NCI-H510A treated with DMSO at 0.1 percent for 48 hours (cell line): ENCODE results near the gene MARCHF6.
A peak's percentile ranks its signal among the peaks of the same experiment; 100 is the strongest.
"Not testable (repeated sequence)": the region's sequence is repeated elsewhere in the genome, so short reads cannot be mapped to it uniquely, and the experiment has no call there.

Experiments
- DNase-seq: peaks from one replicate; lab custom pipeline; 2025; lab: John Stamatoyannopoulos, UW

The MARCHF6 gene

DNA sequence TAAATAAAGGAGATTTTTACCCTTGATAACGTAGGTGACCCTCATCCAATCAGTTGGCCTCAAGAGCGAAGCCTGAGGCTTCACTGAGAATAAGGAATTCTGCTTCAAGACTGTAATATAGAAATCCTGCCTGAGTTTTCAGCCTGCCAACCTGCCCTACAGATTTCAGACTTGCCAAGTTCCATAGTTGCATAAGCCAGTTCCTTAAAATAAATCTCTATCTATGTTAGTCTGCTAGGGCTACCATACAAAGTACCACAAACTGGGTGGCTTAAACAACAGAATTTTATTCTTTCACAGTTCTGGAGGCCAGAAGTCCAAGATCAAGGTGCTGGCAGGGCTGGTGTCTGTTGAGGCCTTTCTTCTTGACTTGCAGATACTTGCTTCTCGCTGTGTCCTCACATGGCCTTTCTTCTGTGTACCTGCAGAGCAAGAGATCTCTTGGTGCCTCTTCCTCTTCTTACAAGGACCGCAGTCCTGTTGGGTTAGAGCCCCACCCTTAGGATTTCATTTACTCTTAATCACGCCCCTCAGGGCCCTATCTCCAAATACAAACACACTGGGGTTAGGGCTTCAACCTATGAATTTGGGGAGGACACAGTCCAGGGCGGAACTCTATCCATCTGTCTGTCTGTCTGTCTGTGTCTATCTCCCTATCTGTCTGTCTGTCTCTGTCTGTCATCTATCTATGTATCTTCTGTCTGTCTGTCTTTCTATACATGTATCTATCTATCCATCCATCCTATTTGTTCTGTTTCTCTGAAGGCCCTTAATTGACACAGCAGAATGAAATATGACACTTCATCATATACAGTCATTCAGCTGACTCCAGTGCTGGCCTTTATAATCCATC, 28.8 kb upstream of the MARCHF6 start:
- DNase-seq = peak; percentile 71

DNA sequence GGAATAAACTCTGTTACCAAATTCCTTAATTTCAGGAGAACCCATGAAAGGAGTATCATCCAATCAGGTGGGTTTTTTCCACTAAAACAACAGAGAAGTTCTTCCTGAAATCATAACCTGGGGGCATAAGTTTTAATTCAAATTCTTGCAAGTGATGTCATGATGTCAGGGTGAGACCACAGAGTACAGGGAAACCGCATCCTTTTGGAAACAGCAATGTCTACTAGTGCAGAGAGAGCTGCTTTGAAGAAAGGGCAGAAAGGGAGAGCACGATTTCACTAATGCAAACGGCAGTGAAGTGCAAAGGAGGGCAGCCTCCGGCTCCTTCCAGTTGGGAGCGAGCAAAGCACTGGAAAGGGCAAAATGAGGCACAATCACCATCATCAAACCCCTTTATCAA, 25.2 kb upstream of the MARCHF6 start:
- DNase-seq = no peak

DNA sequence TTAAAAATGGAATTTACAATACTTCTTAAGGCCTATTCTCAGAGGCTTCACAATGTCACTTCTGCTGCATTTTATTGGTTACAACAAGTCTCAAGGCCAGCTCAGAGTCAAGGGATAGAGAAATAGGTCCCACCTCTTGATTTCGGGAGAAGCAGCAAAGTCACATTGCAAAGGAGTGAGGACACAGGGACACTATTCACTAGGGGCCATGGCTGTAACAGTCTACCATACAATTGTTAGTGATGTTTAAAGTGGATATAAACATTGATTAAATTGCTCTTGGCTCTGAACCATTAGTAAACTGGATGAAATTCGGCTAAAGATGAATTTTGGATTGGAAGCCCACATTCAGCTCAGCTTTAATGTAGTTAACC, 24.1 kb upstream of the MARCHF6 start:
- DNase-seq = no peak

DNA sequence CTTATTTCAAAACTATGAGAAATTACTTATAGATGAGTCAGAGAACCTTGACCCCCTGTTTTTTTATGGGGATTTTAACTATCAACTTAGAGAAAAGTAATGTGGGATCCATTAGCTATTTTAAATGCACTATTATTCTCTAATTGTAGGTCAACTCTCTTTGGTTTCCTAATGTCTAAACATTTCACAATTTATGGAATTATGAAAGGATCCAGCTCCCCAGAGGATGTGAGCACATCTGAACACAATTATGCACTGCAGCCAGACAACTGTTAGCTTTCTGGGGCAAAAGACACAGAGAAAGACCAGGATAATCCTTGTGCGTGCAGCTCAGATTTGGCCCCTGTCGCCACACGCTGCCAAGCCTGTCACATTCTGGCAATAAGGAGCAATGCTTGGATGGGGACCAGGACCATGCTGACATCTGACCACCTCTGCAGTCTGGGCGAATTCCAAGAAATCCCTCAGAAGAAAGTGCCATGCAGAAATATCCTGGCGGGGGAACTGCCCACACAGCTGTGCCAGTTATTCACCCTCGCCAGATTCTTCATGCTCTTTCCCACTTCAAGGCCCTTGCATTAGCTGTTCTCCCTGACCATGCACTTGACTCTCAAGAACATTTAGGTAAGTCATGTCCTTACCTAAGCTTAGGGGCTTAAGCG, 23.5 kb upstream of the MARCHF6 start:
- DNase-seq = no peak

DNA sequence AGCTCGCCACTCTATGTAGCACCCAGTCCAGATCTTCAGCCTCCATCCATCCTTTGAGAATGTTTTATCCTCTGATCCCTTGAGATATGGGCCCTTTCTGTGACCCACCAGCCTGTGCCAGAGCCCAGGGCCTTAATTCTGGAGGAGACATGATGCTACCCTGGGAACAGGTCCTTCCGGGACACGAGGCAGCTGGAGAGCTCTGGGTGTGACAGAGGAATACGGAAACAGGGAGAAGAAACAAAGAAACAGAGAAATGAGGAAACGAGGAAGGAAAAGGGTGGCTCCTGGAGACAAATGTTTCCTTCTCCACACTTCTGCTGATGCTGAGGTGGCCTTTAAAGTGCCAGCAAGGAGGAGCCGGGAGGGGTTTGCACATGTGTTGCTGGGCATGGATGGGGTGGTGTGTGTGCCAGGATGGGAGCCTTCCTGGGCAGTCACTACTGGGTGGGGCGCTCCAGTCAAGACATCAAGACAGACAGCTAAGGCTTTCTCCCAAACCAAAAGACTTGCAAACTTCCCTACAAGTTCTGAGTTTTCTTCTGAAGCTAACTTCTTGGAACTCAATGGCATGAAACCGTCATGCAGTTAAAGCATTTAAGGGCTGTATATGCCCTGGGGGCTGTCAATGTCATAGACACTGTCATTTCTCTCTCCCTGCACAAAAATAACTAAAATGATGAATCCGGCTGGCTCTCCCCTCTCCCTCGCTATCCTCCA, 22.8 kb upstream of the MARCHF6 start:
- no peak for DNase-seq

DNA sequence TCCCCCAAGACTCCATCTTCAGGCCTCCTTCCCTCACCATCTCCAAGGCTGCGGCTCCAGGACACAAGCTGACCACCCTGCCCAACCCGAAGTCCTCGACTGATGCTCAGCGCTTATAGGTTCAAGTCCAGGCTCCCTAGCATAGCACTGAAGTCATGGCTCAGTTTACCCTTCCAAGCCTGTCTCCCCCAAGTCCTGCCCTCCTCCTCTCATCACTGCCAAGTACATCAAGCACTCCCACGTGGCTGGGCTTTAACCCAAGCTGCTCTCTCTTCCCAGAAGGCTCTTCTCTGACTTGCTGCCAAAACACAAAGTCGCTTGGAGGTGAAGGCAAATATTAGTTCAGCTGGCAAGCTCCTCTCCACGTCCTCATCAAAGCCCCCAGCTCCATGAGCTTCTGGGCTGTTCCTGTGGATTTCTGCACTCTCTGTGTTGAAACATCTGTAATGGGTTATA, 22.1 kb upstream of the MARCHF6 start:
- DNase-seq = peak; percentile 95

DNA sequence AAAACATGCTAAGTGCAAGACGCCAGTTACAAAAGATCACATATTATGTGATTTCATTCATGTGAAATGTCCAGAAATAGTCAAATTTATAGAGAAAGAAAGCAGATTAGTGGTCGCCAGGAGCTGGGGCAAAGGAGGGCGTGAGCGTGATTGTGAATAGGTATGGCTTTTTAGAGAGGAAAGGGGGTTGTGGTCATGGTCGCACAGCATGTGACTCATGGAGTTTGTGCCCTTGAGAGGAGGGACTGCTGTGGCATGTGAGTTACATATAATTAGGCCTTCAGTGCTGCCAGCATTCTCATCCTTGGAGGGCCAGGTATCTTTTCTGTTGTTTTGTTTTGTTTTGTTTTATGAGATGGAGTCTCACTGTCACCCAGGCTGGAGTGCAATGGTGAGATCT, 21.2 kb upstream of the MARCHF6 start:
- DNase-seq = no peak

DNA sequence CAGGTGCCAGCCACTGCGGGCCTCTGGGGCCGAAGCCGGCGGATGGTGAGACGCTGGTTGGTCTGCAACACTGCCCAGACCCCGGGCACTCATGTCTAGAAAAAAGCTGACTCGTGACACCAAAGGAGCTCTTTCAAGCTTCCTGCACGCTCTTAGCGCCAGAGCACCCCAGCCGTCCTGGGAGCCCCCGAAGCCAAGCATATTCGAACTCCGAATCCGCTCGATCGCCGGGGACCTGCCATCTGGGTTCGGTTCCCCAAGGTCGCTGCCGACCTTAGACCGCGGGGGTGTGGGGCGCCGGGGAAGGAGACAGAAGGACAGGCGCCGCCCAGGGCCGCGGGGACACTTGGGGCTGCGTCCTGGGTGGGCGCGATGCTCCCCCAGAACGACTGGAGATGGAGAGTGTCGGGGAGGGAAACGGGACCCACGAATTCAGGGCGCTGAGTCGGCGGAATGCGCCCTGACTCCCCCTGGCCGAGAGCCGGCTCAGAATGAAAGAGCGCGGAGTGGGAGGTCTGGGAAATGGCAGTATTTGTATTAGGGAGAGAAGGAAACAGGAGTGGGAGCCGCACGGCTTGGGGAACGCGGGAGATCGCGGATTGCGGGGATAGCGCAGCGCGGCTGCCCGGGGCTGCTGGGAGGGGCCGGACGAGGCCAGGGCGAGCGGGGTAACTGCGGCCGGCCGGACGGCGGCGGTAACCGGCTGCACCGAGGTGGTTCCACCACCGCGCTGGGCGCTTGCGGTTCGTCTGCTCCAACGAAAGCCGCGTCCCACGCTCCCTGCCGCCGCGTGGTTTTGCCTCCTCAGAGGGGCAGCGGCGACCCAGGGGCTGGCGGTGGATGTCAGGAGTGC, 20.1 kb upstream of the MARCHF6 start:
- DNase-seq = no peak

DNA sequence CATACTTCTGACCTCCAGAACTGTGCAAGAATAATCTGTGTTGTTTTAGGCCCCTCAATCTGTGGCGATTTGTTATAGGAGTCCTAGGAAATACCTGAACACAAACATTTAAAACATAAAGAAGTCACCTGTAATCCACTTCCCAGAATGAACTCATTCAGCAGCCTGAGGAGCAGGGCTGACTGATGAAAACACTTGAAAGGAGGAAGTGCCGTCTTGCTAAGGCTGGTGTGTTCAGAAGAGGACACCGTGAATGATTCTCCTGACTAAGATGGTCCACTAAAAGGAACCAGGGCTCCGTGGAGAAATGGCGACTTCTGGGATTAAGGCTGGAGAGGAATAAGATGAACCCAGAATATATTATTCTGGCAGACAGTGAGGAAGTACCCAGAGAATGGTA, 18.7 kb upstream of the MARCHF6 start:
- DNase-seq = no peak

DNA sequence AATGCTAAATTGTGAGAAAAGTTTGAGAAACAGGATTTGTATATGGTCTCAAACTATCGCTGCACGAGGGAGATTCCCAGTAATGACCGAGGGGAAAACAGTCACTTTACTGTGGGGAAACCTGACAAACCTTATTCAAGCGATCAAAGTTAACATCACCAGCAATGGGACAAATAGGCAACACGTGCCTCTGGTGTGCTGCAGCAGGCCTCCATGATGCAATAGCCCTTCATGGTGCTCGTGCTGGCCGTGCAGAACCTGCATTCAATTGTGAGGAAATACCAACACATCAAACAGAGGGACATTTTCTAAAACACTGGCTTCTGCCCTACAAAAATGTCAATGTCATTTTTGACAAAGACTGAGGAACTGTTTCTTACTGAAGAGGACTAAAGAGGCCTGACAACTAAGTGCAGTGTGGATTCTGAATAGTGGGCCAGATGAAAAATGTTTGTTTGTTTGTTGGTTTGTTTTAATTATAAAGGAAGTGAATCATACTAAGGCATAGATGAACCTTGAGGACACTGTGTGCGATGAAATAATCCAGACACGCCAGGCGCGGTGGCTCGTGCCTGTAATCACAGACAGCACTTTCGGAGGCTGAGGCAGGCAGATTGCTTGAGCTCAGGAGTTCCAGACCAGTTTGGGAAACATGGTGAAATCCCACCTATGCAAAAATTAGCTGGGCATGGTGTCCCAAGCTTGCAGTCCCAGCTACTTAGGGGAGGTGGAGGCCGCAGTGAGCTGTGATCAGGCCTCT, 17.6 kb upstream of the MARCHF6 start:
- no peak for DNase-seq

DNA sequence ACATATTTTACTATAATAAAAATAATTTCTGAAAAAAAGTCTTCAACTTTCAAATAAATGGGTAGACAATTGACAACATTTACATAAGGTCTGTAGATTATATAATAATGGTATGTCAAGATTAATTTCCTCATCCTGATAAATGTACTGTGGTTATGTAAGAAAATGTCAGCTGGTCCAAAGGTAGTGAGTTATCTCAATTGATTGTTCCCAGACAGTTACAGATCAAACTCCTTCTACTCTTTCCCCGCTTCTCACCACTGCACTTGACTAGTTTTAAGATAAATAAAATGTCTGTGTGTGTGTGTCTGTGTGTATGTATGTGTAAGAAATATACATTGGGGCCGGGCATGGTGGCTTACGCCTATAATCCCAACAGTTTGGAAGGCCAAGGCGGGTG, 16.4 kb upstream of the MARCHF6 start:
- no peak for DNase-seq

DNA sequence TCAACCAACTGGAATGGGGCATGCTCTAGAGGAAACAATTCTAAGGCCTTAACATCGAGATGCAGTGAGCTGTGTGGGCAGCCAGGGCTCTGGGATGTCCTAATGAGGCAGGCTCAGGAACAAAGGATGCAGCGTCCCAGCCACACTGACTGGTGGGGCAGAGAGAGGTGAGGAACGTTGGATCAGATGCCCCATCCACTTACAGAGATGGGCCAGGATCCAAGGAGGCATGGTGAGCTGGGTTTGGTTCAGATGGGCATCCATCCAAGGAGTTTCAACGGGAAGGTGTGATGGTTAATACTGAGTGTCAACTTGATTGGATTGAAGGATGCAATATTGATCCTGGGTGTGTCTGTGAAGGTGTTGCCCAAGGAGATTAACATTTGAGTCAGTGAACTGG, 15.5 kb upstream of the MARCHF6 start:
- DNase-seq = no peak

DNA sequence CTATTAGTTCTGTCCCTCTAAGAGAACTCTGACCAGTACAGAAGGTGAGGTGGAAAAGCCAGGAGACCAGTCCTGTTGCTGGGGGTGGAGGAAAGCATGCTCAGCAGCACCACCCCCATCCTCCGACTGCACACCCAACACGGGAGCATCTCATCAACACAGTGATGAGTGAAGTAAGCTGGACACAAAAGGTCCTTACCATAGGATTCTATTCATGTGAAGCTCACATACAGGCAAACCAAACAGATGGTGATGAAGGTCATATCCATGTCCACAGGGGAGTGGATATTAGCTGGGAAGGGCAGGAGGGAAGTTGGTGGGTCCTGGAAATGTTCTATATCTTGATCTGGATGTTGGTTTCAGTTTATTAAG, 14.8 kb upstream of the MARCHF6 start:
- no peak for DNase-seq

DNA sequence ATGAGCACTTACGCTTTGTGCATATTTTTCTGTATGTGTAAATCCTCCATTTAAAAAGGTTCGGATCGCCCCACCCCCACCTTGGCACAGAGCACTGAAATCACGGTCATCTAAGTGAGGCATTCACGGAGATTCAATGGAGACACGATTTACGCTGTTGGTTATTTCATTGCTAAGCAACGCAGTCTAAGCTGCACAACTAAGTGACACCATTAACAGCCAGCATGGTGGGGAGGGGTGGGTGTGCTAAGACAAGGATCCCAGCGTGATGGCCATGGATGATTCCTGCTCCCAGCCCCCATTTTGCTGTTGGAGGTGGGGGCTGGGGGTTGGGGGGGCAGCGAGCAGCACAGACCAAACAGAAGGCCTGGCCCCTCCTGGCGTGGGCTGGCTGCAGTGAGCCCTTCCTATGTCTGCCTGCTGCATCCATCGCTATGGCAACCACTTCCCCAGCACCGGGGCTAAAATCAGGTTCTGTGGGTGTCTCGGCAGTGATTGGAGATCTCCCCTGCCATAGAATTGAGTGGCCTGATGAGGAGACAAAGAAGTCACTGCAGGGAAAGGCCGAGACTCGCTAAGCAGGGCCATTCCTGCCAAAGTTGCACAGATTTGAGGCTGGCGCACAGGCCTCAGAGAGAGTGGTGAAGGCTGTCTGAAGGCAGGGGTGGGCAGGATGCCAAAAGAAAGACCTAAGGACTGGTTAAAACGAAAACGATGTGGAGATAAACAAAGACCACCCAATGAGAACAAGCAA, 14.3 kb upstream of the MARCHF6 start:
- DNase-seq = no peak

DNA sequence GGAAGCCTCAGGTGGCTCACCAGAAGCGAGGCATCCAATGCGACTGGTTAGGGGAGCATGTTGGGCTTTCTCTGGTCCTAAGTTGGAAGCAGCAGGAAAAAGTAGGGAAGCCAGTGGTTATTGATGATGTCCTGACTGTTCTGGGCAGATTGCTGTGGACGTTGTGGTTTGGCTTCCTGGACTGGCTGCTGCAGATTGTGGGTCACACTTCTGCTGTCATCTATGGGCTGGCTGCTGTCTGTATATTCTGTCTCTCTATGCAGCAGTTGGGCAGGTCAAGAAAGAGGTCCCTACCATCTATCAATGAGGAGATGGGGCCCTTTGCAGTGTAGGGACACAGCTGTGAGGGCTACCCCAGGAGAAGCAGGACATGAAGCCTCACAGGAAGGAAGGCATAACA, 13.5 kb upstream of the MARCHF6 start:
- no peak for DNase-seq

DNA sequence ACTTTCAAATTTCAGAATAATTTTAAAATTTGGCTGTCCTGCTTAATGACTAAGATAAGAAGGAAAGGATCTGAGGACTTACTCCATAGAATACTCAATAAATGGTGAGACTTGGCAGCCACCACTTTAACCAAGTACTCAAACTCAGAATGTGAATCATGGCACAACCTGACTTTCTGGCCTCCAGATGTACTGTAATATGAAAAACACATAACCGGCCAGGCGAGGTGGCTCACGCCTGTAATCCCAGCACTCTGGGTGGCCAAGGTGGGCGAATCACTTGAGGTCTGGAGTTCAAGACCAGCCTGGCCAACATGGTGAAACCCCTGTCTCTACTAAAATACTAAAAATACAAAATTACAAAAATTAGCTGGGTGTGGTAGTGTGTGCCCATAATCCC, 10.0 kb upstream of the MARCHF6 start:
- DNase-seq = no peak

DNA sequence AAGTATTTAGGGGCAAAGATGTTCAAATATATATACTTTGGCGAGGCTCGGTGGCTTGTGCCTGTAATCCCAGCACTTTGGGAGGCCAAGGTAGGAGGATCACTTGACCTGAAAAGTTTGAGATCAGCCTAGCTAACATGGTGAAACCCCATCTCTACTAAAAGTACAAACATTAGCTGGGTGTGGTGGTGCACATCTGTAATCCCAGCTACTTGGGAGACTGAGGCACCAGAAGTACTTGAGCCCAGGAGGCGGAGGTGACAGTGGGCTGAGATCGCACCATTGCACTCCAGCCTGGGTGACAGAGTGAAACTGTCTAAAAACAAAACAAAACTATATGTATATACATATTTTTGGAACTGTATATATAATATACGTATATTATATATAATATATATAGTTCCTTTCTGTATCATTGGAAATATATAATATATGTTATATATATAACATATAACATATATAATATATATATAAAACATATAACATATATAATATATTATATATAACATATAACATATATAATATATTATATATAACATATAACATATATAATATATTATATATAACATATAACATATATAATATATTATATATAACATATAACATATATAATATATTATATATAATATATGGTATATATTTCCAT, 8.9 kb upstream of the MARCHF6 start:
- DNase-seq = not testable (repeated sequence)

DNA sequence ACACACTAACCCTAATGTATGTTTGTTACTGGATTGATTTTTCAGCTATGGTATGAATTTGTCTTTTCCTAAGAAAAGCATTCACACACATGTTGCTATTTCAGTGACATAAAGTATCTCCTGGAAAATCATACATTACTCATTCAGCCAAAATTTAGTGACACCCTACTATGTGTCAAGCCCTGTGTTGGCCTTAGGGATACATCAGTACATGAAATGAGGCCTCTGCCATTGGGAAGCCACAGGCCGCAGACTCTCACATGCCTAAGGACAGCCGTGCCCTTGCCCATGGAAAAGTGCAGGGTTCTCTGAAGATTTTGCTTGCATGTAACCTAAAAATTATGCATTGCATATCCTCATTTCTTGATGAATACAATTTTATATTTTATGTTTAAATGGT, 5.2 kb upstream of the MARCHF6 start:
- DNase-seq = no peak

DNA sequence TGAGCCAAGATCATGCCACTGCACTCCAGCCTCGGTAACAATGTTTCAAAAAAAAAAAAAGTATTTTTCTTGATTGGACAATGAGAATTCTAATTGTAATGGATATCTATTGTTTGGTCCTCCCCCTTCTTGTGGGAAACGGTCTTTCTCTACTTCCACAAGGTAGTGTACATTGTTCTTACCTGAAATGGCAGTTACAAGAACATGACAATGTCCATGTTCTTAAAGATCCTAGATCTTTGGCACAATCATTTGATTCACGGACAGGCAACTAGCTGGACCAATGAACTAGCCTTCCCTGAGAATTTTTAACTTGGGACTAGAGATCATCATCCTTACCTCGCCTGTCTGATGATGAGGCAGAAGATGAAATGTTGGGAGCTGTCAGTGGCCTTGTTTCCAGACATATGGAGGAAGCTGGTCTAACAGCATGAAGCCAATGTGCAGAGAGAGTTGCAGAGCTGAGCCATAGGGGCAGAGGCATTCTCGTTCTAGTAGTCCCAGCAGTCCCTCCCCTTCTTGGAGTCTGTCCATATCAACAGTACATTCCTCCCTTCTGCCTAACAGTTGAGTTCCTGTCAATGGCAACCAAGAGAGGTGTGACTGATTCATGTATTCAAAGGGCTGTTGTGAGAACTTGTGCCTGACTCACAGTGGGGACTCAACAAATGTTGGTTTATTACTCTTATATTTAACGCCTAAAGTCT, 2.1 kb upstream of the MARCHF6 start:
- peak; percentile 63 for DNase-seq
